SHP77 (cell line): ENCODE data around the gene TBXAS1.
A peak's percentile ranks its signal among the peaks of the same experiment; 100 is the strongest.

Source experiments
- DNase-seq, 2 experiments: peaks; one replicate each; lab custom pipeline; 2025; lab: John Stamatoyannopoulos, UW

Gene TBXAS1

GRCh38 chr7:140050100-140050499 lies 221.0 kb downstream of the TBXAS1 start:
- no peak for DNase-seq

- DNase-seq, result no peak
These were observed 222.8 kb downstream of the TBXAS1 start for GRCh38 chr7:140051820-140052219.

- DNase-seq, result no peak
These were observed 224.9 kb downstream of the TBXAS1 start for GRCh38 chr7:140053812-140054539.

- DNase-seq, result no peak
These were observed 225.7 kb downstream of the TBXAS1 start for GRCh38 chr7:140054751-140055150.

GRCh38 chr7:140055833-140056232 lies 226.8 kb downstream of the TBXAS1 start:
- no peak for DNase-seq

GRCh38 chr7:140056431-140057142 lies 227.5 kb downstream of the TBXAS1 start:
- DNase-seq, result no peak

GRCh38 chr7:140057143-140057535 lies 228.1 kb downstream of the TBXAS1 start:
- no peak for DNase-seq

- DNase-seq, result no peak
These were observed 229.5 kb downstream of the TBXAS1 start for GRCh38 chr7:140058517-140058916.

- no peak for DNase-seq
These were observed 230.5 kb downstream of the TBXAS1 start for GRCh38 chr7:140059273-140060242.

GRCh38 chr7:140060243-140060630 lies 231.2 kb downstream of the TBXAS1 start:
- DNase-seq, result no peak

GRCh38 chr7:140060788-140061606 lies 231.9 kb downstream of the TBXAS1 start:
- peak; percentile 32 to 67 for DNase-seq

GRCh38 chr7:140061607-140061930 lies 232.5 kb downstream of the TBXAS1 start:
- no peak for DNase-seq

- no peak for DNase-seq
These were observed 233.1 kb downstream of the TBXAS1 start for GRCh38 chr7:140062118-140062527.

GRCh38 chr7:140062528-140063299 lies 233.7 kb downstream of the TBXAS1 start, which contains the start of gene PARP12:
TSS of gene PARP12 (minus strand) at chr7:140062951. CDS start at chr7:140062847, 104 bp downstream.
- DNase-seq, result no peak

GRCh38 chr7:140067052-140067451 lies 238.0 kb downstream of the TBXAS1 start:
- no peak for DNase-seq

GRCh38 chr7:140068033-140068432 lies 239.0 kb downstream of the TBXAS1 start:
- DNase-seq, result no peak

- no peak for DNase-seq
These were observed 240.4 kb downstream of the TBXAS1 start for GRCh38 chr7:140069298-140069949.
